PC-3 (cell line): ENCODE data around the gene CCRL2. TPM values are rescaled to one million over a fixed set of nuclear protein-coding genes. Genes with fewer than 3 reads are reported as not detected.
"Not testable (repeated sequence)": the region's sequence is repeated elsewhere in the genome, so short reads cannot be mapped to it uniquely, and the experiment has no call there.

Experiments used
- ATAC-seq: fragments of 200-7000 bp; cut with Tn5 transposase; 2 replicates; pipeline ENCODE4 v1.9.1; 2020; ENCODE audit warnings: mild to moderate bottlenecking, moderate library complexity
- BruUV-seq: library from RNA; stranded (reverse); fragments of 400-500 nt; replicated peaks from 2 replicates; lab custom pipeline; 2021; lab: Mats Ljungman, UMichigan
- CTCF ChIA-PET: fragments of 300-600 bp; sonication (Branson Sonifier 250); formaldehyde crosslinking; loops from one replicate; lab custom pipeline; 2022; ENCODE audit warnings: antibody characterized with exemption; lab: Charles Lee
- POLR2A ChIA-PET: fragments of 300-600 bp; sonication (Branson Sonifier 250); formaldehyde crosslinking; loops from one replicate; lab custom pipeline; 2022; ENCODE audit warnings: antibody characterized with exemption; ENCODE audit not compliant: unreplicated experiment; lab: Charles Lee
- DNase-seq: peaks from one replicate; pipeline ENCODE4 v3.0.0-alpha.2; 2015
- H2AFZ ChIP-seq: fragments of 300-600 bp; sonication (generic); 2 replicates; pipeline ENCODE4 v1.6.0; 2016; ENCODE audit warnings: antibody characterized with exemption, low read length
- H3F3A ChIP-seq: fragments of 300-600 bp; sonication (generic); one replicate; pipeline ENCODE4 v1.6.0; 2017; ENCODE audit warnings: antibody characterized with exemption, low read length, control low read depth, mild to moderate bottlenecking; ENCODE audit not compliant: unreplicated experiment
- H3K27ac ChIP-seq: fragments of 300-600 bp; sonication (generic); 2 replicates; pipeline ENCODE4 v1.5.1; 2016; ENCODE audit warnings: mild to moderate bottlenecking, low read length
- H3K27me3 ChIP-seq: fragments of 300-600 bp; sonication (generic); 2 replicates; pipeline ENCODE4 v1.6.1; 2016; ENCODE audit warnings: low read length, mixed read lengths
- H3K36me3 ChIP-seq: fragments of 300-600 bp; sonication (generic); 2 replicates; pipeline ENCODE4 v1.6.1; 2016; ENCODE audit warnings: low read depth, mixed run types, low read length, mixed read lengths
- H3K4me1 ChIP-seq: fragments of 300-600 bp; sonication (generic); 2 replicates; pipeline ENCODE4 v1.5.1; 2016; ENCODE audit warnings: low read length; ENCODE audit not compliant: insufficient read depth
- H3K4me2 ChIP-seq: fragments of 300-600 bp; sonication (generic); 2 replicates; pipeline ENCODE4 v1.6.0; 2016; ENCODE audit warnings: low read length
- H3K4me3 ChIP-seq: fragments of 300-600 bp; sonication (generic); 2 replicates; pipeline ENCODE4 v1.5.1; 2016; ENCODE audit warnings: mild to moderate bottlenecking, low read length, mixed read lengths
- H3K79me2 ChIP-seq: fragments of 300-600 bp; sonication (generic); 2 replicates; pipeline ENCODE4 v1.6.1; 2017; ENCODE audit warnings: low read length, mixed read lengths
- H3K9ac ChIP-seq: fragments of 300-600 bp; sonication (generic); 2 replicates; pipeline ENCODE4 v1.6.0; 2016; ENCODE audit warnings: mild to moderate bottlenecking, low read length
- H3K9me2 ChIP-seq: fragments of 300-600 bp; sonication (generic); replicated peaks from 2 replicates; pipeline ENCODE4 v1.6.1; 2016; ENCODE audit warnings: mixed run types, low read length, mixed read lengths
- H3K9me3 ChIP-seq: fragments of 300-600 bp; sonication (generic); 2 replicates; pipeline ENCODE4 v1.6.1; 2016; ENCODE audit warnings: low read length, mixed read lengths
- H4K20me1 ChIP-seq: fragments of 300-600 bp; sonication (generic); 2 replicates; pipeline ENCODE4 v1.6.1; 2016; ENCODE audit warnings: low read length, mixed read lengths
- CTCF ChIP-seq: fragments of 300-600 bp; sonication (generic); conservative IDR thresholded peaks from 2 replicates; pipeline ENCODE4 v1.5.1; 2017; ENCODE audit warnings: antibody characterized with exemption, low read depth, mild to moderate bottlenecking, low read length
- EZH2 ChIP-seq: fragments of 300-600 bp; sonication (generic); IDR thresholded peaks from one replicate; pipeline ENCODE4 v1.6.1; 2017; ENCODE audit warnings: antibody characterized with exemption, mild to moderate bottlenecking, low read length; ENCODE audit not compliant: unreplicated experiment
- EZH2phosphoT487 ChIP-seq: fragments of 300-600 bp; sonication (generic); IDR thresholded peaks from 2 replicates; pipeline ENCODE4 v1.6.1; 2018; ENCODE audit warnings: mild to moderate bottlenecking, antibody characterized with exemption, low read length, borderline replicate concordance
- intact Hi-C: fragments of 100-400 bp; cut with micrococcal nuclease; formaldehyde crosslinking; loops from 2 replicates; pipeline ENCODE4 v1.9.0; 2023
- total RNA-seq: library from RNA; depleted of rRNA; stranded (reverse); fragments of >200 nt; gene quantifications from 2 replicates; pipeline ENCODE4 v1.2.3, GENCODE V29; 2014

CCRL2 gene
- total RNA-seq, 1 experiment from 2014 or later = 5.5 TPM

GRCh38 chr3:46389306-46389705 is 17.8 kb upstream of the CCRL2 start:
- H3K9me3 ChIP-seq = no peaks in the 10 kb centered on the region
- no TSS peak for BruUV-seq
- no peak overlapping the region for H3K4me2 ChIP-seq
- ATAC-seq (no peak), DNase-seq (no peak)
- H3K79me2 ChIP-seq = no peaks in the 10 kb centered on the region
- H4K20me1 ChIP-seq = no peaks in the 10 kb centered on the region
- H3K9ac ChIP-seq = no peak overlapping the region
- H3K4me1 ChIP-seq = peaks cover 13% of the 10 kb centered on the region
- no peaks in the 10 kb centered on the region for H3K27me3 ChIP-seq
- POLR2A ChIA-PET = no interaction called here
- H3F3A ChIP-seq = no peaks in the 10 kb centered on the region
- no peak overlapping the region for H2AFZ ChIP-seq
- TF ChIP-seq CTCF (no peak), EZH2phosphoT487 (no peak), EZH2 (no peak)
- H3K4me3 ChIP-seq = no peak overlapping the region
- H3K36me3 ChIP-seq = no peaks in the 10 kb centered on the region
- no peak overlapping the region for H3K27ac ChIP-seq
- CTCF ChIA-PET = no interaction called here
- H3K9me2 ChIP-seq = no peaks in the 10 kb centered on the region
- intact Hi-C loops = no loop called here

- H3K79me2 ChIP-seq, DNase-seq, CTCF ChIA-PET, H3K4me2 ChIP-seq, H3K27ac ChIP-seq, H3K4me3 ChIP-seq, H3K36me3 ChIP-seq, H4K20me1 ChIP-seq, intact Hi-C loops, BruUV-seq, H3K9me3 ChIP-seq, H3K27me3 ChIP-seq, H3K4me1 ChIP-seq, ATAC-seq, H3K9me2 ChIP-seq, H3F3A ChIP-seq, H3K9ac ChIP-seq, H2AFZ ChIP-seq, POLR2A ChIA-PET: not testable (repeated sequence)
These were observed 15.5 kb upstream of the CCRL2 start for GRCh38 chr3:46391526-46391925.

GRCh38 chr3:46393011-46393410 is 14.0 kb upstream of the CCRL2 start:
- Histone ChIP-seq H3F3A (no peaks in the 10 kb centered on the region), H4K20me1 (no peaks in the 10 kb centered on the region), H3K9ac (no peak overlapping the region), H3K36me3 (no peaks in the 10 kb centered on the region), H3K4me3 (no peak overlapping the region), H3K9me2 (no peaks in the 10 kb centered on the region), H3K9me3 (no peaks in the 10 kb centered on the region), H3K27ac (no peak overlapping the region), H3K27me3 (no peaks in the 10 kb centered on the region), H3K4me1 (no peaks in the 10 kb centered on the region), H2AFZ (no peak overlapping the region), H3K79me2 (no peaks in the 10 kb centered on the region), H3K4me2 (no peak overlapping the region)
- TF ChIP-seq EZH2 = no peak
- TF ChIP-seq EZH2phosphoT487 = no peak
- no peak for TF ChIP-seq CTCF
- BruUV-seq = no TSS peak
- ATAC-seq (no peak), DNase-seq (no peak)
- intact Hi-C loops = no loop called here
- CTCF ChIA-PET = no interaction called here
- POLR2A ChIA-PET = no interaction called here
